H1 (cell line): ENCODE data around the gene SPOCK1. TPM values are rescaled to one million over a fixed set of nuclear protein-coding genes. Genes with fewer than 3 reads are reported as not detected.

Source experiments
- CTCF ChIA-PET: fragments of 300-600 bp; sonication (Branson Sonifier 250); formaldehyde crosslinking; loops from one replicate; lab custom pipeline; 2021; ENCODE audit not compliant: partially characterized antibody; lab: Charles Lee
- POLR2A ChIA-PET: fragments of 300-600 bp; sonication (Branson Sonifier 250); formaldehyde crosslinking; loops from one replicate; lab custom pipeline; 2021; ENCODE audit warnings: inconsistent platforms; ENCODE audit not compliant: partially characterized antibody; lab: Charles Lee
- DNase-seq, 2 experiments: peaks; one replicate each; pipeline versions ENCODE4 v3.0.0 to v3.0.0-alpha.2; 2010 to 2022; ENCODE audit warnings: low spot score in 2 of 2, low read depth in 1 of 2, mixed read lengths in 1 of 2
- FAIRE-seq: peaks from 2 replicates; lab custom pipeline; 2011; peaks lifted over from hg19 to GRCh38; lab: Jason Lieb, UNC
- H2AFZ ChIP-seq: 2 replicates; pipeline ENCODE4 v1.8.1; 2012; ENCODE audit warnings: low read length, inconsistent platforms
- H2AK5ac ChIP-seq: 2 replicates; pipeline ENCODE4 v1.6.1; 2013; ENCODE audit warnings: low read depth, low read length
- H2BK120ac ChIP-seq: replicated peaks from 2 replicates; pipeline ENCODE3; 2013; ENCODE audit warnings: low read depth, low read length, inconsistent platforms
- H2BK12ac ChIP-seq: 2 replicates; pipeline ENCODE4 v1.6.1; 2013; ENCODE audit warnings: low read depth, low read length
- H2BK15ac ChIP-seq: 2 replicates; pipeline ENCODE4 v1.6.1; 2013; ENCODE audit warnings: low read length
- H2BK20ac ChIP-seq: 2 replicates; pipeline ENCODE4 v1.6.1; 2013; ENCODE audit warnings: low read length
- H2BK5ac ChIP-seq: 2 replicates; pipeline ENCODE4 v1.6.1; 2013; ENCODE audit warnings: low read depth, low read length
- H3K14ac ChIP-seq: 2 replicates; pipeline ENCODE4 v1.6.1; 2013; ENCODE audit warnings: inconsistent platforms; ENCODE audit not compliant: insufficient read length
- H3K18ac ChIP-seq: 2 replicates; pipeline ENCODE4 v1.6.1; 2013; ENCODE audit warnings: low read length; ENCODE audit errors: extremely low read depth
- H3K23ac ChIP-seq: 2 replicates; pipeline ENCODE4 v1.6.1; 2013; ENCODE audit warnings: inconsistent platforms; ENCODE audit not compliant: insufficient read length
- H3K23me2 ChIP-seq: 2 replicates; pipeline ENCODE4 v1.6.1; 2013; ENCODE audit warnings: low read depth, low read length
- H3K27ac ChIP-seq: 2 replicates; pipeline ENCODE4 v1.6.1; 2011; ENCODE audit warnings: low read depth, low read length, inconsistent platforms
- H3K27me3 ChIP-seq, 4 experiments: replicated peaks in 1 of 4; 1 replicate in 1 of 4; 2 replicates in 3 of 4; pipeline versions ENCODE4 v1.6.1 to v1.8.1; 2011 to 2013; ENCODE audit warnings: low read length in 3 of 4, mild to moderate bottlenecking in 3 of 4, inconsistent platforms in 2 of 4, mixed read lengths in 2 of 4, moderate library complexity in 1 of 4; ENCODE audit not compliant: control insufficient read depth in 3 of 4, insufficient read depth in 3 of 4; ENCODE audit errors: extremely low read depth in 1 of 4
- H3K36me3 ChIP-seq, 4 experiments: 2 replicates each; pipeline versions ENCODE4 v1.6.1 to v1.8.1; 2011 to 2013; ENCODE audit warnings: mild to moderate bottlenecking in 4 of 4, low read length in 3 of 4, moderate library complexity in 2 of 4, control low read depth in 1 of 4, inconsistent platforms in 1 of 4; ENCODE audit not compliant: insufficient read depth in 4 of 4, control insufficient read depth in 2 of 4
- H3K4ac ChIP-seq: replicated peaks from 2 replicates; pipeline ENCODE3; 2013; ENCODE audit warnings: low read length, low read depth, mixed read lengths, inconsistent platforms; ENCODE audit not compliant: insufficient read length
- H3K4me1 ChIP-seq, 4 experiments: replicated peaks in 1 of 4; 1 replicate in 1 of 4; 2 replicates in 3 of 4; pipeline versions ENCODE4 v1.6.1 to v1.8.1; 2011 to 2013; ENCODE audit warnings: low read length in 3 of 4, inconsistent platforms in 2 of 4, mixed read lengths in 1 of 4; ENCODE audit not compliant: insufficient read depth in 4 of 4, control insufficient read depth in 3 of 4
- H3K4me2 ChIP-seq, 2 experiments: 2 replicates each; pipeline versions ENCODE4 v1.6.1 to v1.8.1; 2011 to 2013; ENCODE audit warnings: low read depth in 2 of 2, low read length in 2 of 2, control low read depth in 1 of 2, inconsistent platforms in 1 of 2, mild to moderate bottlenecking in 1 of 2; ENCODE audit not compliant: insufficient read depth in 1 of 2
- H3K4me3 ChIP-seq, 4 experiments: fragments of 200-600, 300-600 bp in 1 of 4; sonication (generic), shearing (Covaris generic), sonication (Bioruptor Twin) in 1 of 4; 2 replicates each; pipeline versions ENCODE4 v1.5.1 to v1.8.1; 2011 to 2016; ENCODE audit warnings: low read length in 4 of 4, low read depth in 3 of 4, control low read depth in 2 of 4, inconsistent platforms in 2 of 4, mild to moderate bottlenecking in 2 of 4, mixed read lengths in 1 of 4, moderate library complexity in 1 of 4; ENCODE audit not compliant: insufficient read depth in 2 of 4; ENCODE audit errors: extremely low read depth in 1 of 4
- H3K56ac ChIP-seq: replicated peaks from 2 replicates; pipeline ENCODE3; 2013; ENCODE audit warnings: low read depth, mild to moderate bottlenecking, mixed read lengths, low read length, inconsistent platforms; ENCODE audit not compliant: insufficient read length
- H3K79me1 ChIP-seq: 2 replicates; pipeline ENCODE4 v1.6.1; 2013; ENCODE audit warnings: low read depth, low read length, control low read depth
- H3K79me2 ChIP-seq, 2 experiments: 2 replicates each; pipeline versions ENCODE4 v1.6.1 to v1.8.1; 2012 to 2013; ENCODE audit warnings: low read length in 2 of 2, mild to moderate bottlenecking in 2 of 2, inconsistent platforms in 1 of 2; ENCODE audit not compliant: insufficient read depth in 2 of 2, control insufficient read depth in 1 of 2
- H3K9ac ChIP-seq, 4 experiments: replicated peaks in 1 of 4; 1 replicate in 1 of 4; 2 replicates in 3 of 4; pipeline versions ENCODE4 v1.6.1 to v1.8.1; 2011 to 2013; ENCODE audit warnings: low read depth in 3 of 4, low read length in 3 of 4, control low read depth in 2 of 4, mild to moderate bottlenecking in 2 of 4, moderate library complexity in 2 of 4, inconsistent platforms in 1 of 4; ENCODE audit errors: extremely low read depth in 1 of 4
- H3K9me3 ChIP-seq, 2 experiments: 2 replicates each; pipeline versions ENCODE4 v1.6.1 to v1.8.1; 2012 to 2013; ENCODE audit warnings: mild to moderate bottlenecking in 2 of 2, moderate library complexity in 2 of 2, control low read depth in 1 of 2, inconsistent platforms in 1 of 2, low read depth in 1 of 2, low read length in 1 of 2, mixed read lengths in 1 of 2; ENCODE audit not compliant: insufficient read depth in 2 of 2
- H4K20me1 ChIP-seq, 2 experiments: replicated peaks in 1 of 2; 2 replicates each; pipeline versions ENCODE3 to v1.8.1; 2011 to 2013; ENCODE audit warnings: inconsistent platforms in 2 of 2, low read length in 2 of 2, mild to moderate bottlenecking in 1 of 2; ENCODE audit not compliant: insufficient read depth in 2 of 2, control insufficient read depth in 1 of 2
- H4K5ac ChIP-seq: 2 replicates; pipeline ENCODE4 v1.6.1; 2013; ENCODE audit warnings: low read length, low read depth, mixed read lengths, inconsistent platforms; ENCODE audit not compliant: insufficient read length
- H4K8ac ChIP-seq: 2 replicates; pipeline ENCODE4 v1.8.0; 2013; ENCODE audit warnings: mild to moderate bottlenecking, moderate library complexity, low read length, inconsistent platforms; ENCODE audit not compliant: insufficient read depth; ENCODE audit errors: extremely low read depth
- H4K91ac ChIP-seq: replicated peaks from 2 replicates; pipeline ENCODE3; 2013; ENCODE audit warnings: low read length, mixed read lengths, inconsistent platforms; ENCODE audit not compliant: insufficient read length
- ATF3 ChIP-seq: IDR thresholded peaks from 2 replicates; pipeline ENCODE4 v1.6.1; 2011; ENCODE audit warnings: low read depth, mild to moderate bottlenecking, low read length; ENCODE audit not compliant: insufficient read depth
- EZH2 ChIP-seq: fragments of 200-600 bp; sonication (generic); IDR thresholded peaks from 2 replicates; pipeline ENCODE4 v1.7.1; 2012; ENCODE audit warnings: low read depth, mild to moderate bottlenecking, moderate library complexity, low read length, inconsistent platforms; ENCODE audit not compliant: severe bottlenecking
- MAX ChIP-seq: IDR thresholded peaks from 2 replicates; pipeline ENCODE4 v1.6.1; 2012; ENCODE audit warnings: inconsistent platforms
- NANOG ChIP-seq: IDR thresholded peaks from 2 replicates; pipeline ENCODE4 v1.6.1; 2011; ENCODE audit warnings: low read length, low read depth, mild to moderate bottlenecking, inconsistent platforms; ENCODE audit not compliant: insufficient read depth, poor library complexity, severe bottlenecking
- RBBP5 ChIP-seq: IDR thresholded peaks from 2 replicates; pipeline ENCODE4 v1.7.1; 2012; ENCODE audit warnings: low read depth, mild to moderate bottlenecking, inconsistent platforms, low read length, moderate library complexity, borderline replicate concordance
- RNF2 ChIP-seq: fragments of 200-900, 300-1000 bp; sonication (generic); IDR thresholded peaks from 2 replicates; pipeline ENCODE4 v1.7.1; 2016; ENCODE audit warnings: borderline replicate concordance, low read depth, mild to moderate bottlenecking, antibody characterized with exemption, low read length; ENCODE audit not compliant: poor library complexity, severe bottlenecking; ENCODE audit errors: missing control alignments
- SAP30 ChIP-seq: fragments of 300-600 bp; sonication (generic); IDR thresholded peaks from 2 replicates; pipeline ENCODE4 v1.7.1; 2012; ENCODE audit warnings: low read length, moderate library complexity, mild to moderate bottlenecking, inconsistent platforms; ENCODE audit not compliant: insufficient read depth, insufficient replicate concordance
- SP1 ChIP-seq: IDR thresholded peaks from 2 replicates; pipeline ENCODE4 v1.6.1; 2011; ENCODE audit warnings: low read depth, low read length
- SRF ChIP-seq: IDR thresholded peaks from 2 replicates; pipeline ENCODE4 v1.6.1; 2011; ENCODE audit warnings: mild to moderate bottlenecking, low read depth, low read length, moderate library complexity
- YY1 ChIP-seq: IDR thresholded peaks from 2 replicates; pipeline ENCODE4 v1.6.1; 2011; ENCODE audit warnings: low read depth, mild to moderate bottlenecking, low read length
- WGBS, 2 experiments: shearing (Covaris generic) in 1 of 2; methylation state at CpG; one replicate each; pipeline versions ENCODE4 v1.1.6 to v1.1.7; 2013 to 2015; ENCODE audit warnings: low lambda C conversion rate in 2 of 2, mixed read lengths in 2 of 2, inconsistent platforms in 1 of 2, low coverage in 1 of 2, missing lambda C conversion rate in 1 of 2; ENCODE audit not compliant: insufficient replicate concordance in 2 of 2, insufficient coverage in 1 of 2, insufficient read length in 1 of 2; ENCODE audit errors: extremely low coverage in 1 of 2, missing lambda C conversion rate in 1 of 2; 5-methylcytosine and 5-hydroxymethylcytosine counted together
- polyA plus RNA-seq, 7 experiments: library from polyadenylated mRNA; depleted of rRNA in 3 of 7; stranded (reverse) in 5 of 7; unstranded in 2 of 7; fragments of >200 nt in 5 of 7; fragments of 200-250 nt in 2 of 7; gene quantifications; 1 replicate in 5 of 7; 2 replicates in 1 of 7; 4 replicates in 1 of 7; pipeline versions ENCODE4 v1.2.1 to v1.2.3, GENCODE V29; 2011 to 2013; ENCODE audit warnings: missing spikeins in 2 of 7, mixed read lengths in 2 of 7
- total RNA-seq: library from RNA; stranded (reverse); fragmentation: NEBNext Ultra II Directional; extraction: Animal tissue kit (Norgen Biotek cat#: 25700); gene quantifications from 2 replicates; pipeline ENCODE4 v1.2.1, GENCODE V29; 2021

The SPOCK1 gene
- total and polyA plus RNA-seq, 2 of the 8 experiments (the other 6 are each of a cell fraction or from before 2014, with no cell fraction given) = 6.9 to 18.1 TPM

- Histone ChIP-seq H4K8ac (no peak overlapping the region), H3K27ac (no peak overlapping the region), H2BK5ac (no peak overlapping the region), H2AK5ac (no peak overlapping the region), H3K56ac (no peak overlapping the region), H3K18ac (no peak overlapping the region), H3K79me2 (no peaks in the 10 kb centered on the region), H3K27me3 (no peaks in the 10 kb centered on the region), H2BK120ac (no peak overlapping the region), H3K36me3 (no peaks in the 10 kb centered on the region), H2AFZ (no peak overlapping the region), H3K9ac (no peak overlapping the region), H3K23me2 (no peaks in the 10 kb centered on the region), H4K20me1 (no peaks in the 10 kb centered on the region), H3K4ac (no peak overlapping the region), H4K91ac (no peak overlapping the region), H3K23ac (no peak overlapping the region), H2BK12ac (no peak overlapping the region), H2BK20ac (no peak overlapping the region), H2BK15ac (no peak overlapping the region), H4K5ac (no peak overlapping the region), H3K79me1 (no peaks in the 10 kb centered on the region), H3K4me3 (no peak overlapping the region), H3K9me3 (no peaks in the 10 kb centered on the region), H3K4me2 (no peak overlapping the region), H3K4me1 (peaks cover 0 to 1% (median under 1%) of the 10 kb centered on the region in 4 experiments; a peak in 2 of 7 replicates), H3K14ac (no peak overlapping the region)
- DNase-seq (no peak), FAIRE-seq (no peak)
- WGBS, 2 experiments = 100% methylated on average over 1 of the region's 1 CpG; no CpG with 5 or more reads in 1 of the 2 experiments
- ChIA-PET CTCF (interaction anchor here (0.9 to 2.6 kb wide), 3 partner anchors 9 to 293 kb away, joined by 3 to 11 read pairs (median 3); no protein-coding TSS in a partner anchor), POLR2A (no interaction called here)
- TF ChIP-seq SP1 = no peak
- no peak for TF ChIP-seq RBBP5
- TF ChIP-seq SAP30 = no peak
- no peak for TF ChIP-seq MAX
- TF ChIP-seq EZH2 = no peak
- no peak for TF ChIP-seq ATF3
- TF ChIP-seq NANOG = no peak
- TF ChIP-seq SRF = no peak
- TF ChIP-seq RNF2 = no peak
- no peak for TF ChIP-seq YY1
These were observed 471.4 kb downstream of the SPOCK1 start for GRCh38 chr5:137027758-137028157.
